Adipocyte (in vitro differentiated cells): ENCODE results near the gene KRTAP3-1.

Experiments
- DNase-seq: peaks from one replicate; pipeline ENCODE4 v3.0.0-alpha.2; 2015; ENCODE audit warnings: low read depth
- H3K27me3 ChIP-seq: replicated peaks from 2 replicates; pipeline ENCODE4 v1.7.0; 2013; ENCODE audit warnings: mild to moderate bottlenecking, low read length, moderate library complexity; ENCODE audit not compliant: control insufficient read depth, insufficient read depth
- H3K36me3 ChIP-seq: 2 replicates; pipeline ENCODE4 v1.7.0; 2013; ENCODE audit warnings: low read length, mild to moderate bottlenecking, moderate library complexity; ENCODE audit not compliant: control insufficient read depth, insufficient read depth, severe bottlenecking
- H3K4me1 ChIP-seq: 2 replicates; pipeline ENCODE4 v1.7.0; 2013; ENCODE audit warnings: mild to moderate bottlenecking, low read length, moderate library complexity; ENCODE audit not compliant: control insufficient read depth, insufficient read depth
- H3K4me3 ChIP-seq: 2 replicates; pipeline ENCODE4 v1.7.0; 2013; ENCODE audit warnings: mild to moderate bottlenecking, low read length, moderate library complexity
- H3K9ac ChIP-seq: 2 replicates; pipeline ENCODE4 v1.7.0; 2013; ENCODE audit warnings: mild to moderate bottlenecking, low read length, moderate library complexity
- H3K9me3 ChIP-seq: 2 replicates; pipeline ENCODE4 v1.7.0; 2013; ENCODE audit warnings: mild to moderate bottlenecking, low read length, moderate library complexity; ENCODE audit not compliant: control insufficient read depth

KRTAP3-1 gene

GRCh38 chr17:40967582-40967981 is 41.3 kb downstream of the KRTAP3-1 start:
- no peak for DNase-seq
- Histone ChIP-seq H3K27me3 (no peaks in the 10 kb centered on the region), H3K9me3 (no peaks in the 10 kb centered on the region), H3K4me3 (no peak overlapping the region), H3K9ac (no peak overlapping the region), H3K36me3 (no peaks in the 10 kb centered on the region), H3K4me1 (no peaks in the 10 kb centered on the region)

- Histone ChIP-seq H3K4me1 (no peaks in the 10 kb centered on the region), H3K9ac (no peak within 1 kb of the TSS), H3K36me3 (no peaks in the 10 kb centered on the region), H3K9me3 (no peaks in the 10 kb centered on the region), H3K4me3 (no peak within 1 kb of the TSS), H3K27me3 (no peaks in the 10 kb centered on the region)
- DNase-seq: no peak
Observed at GRCh38 chr17:40966848-40967247, 42.1 kb downstream of the KRTAP3-1 start, which contains the start of gene KRT39. TSS of gene KRT39 (minus strand) at chr17:40966948. CDS start at chr17:40966856, 92 bp downstream.

GRCh38 chr17:40963838-40964237 is 45.1 kb downstream of the KRTAP3-1 start:
- no peaks in the 10 kb centered on the region for H3K9me3 ChIP-seq
- H3K36me3 ChIP-seq: no peaks in the 10 kb centered on the region
- DNase-seq: peak; percentile 25
- no peak overlapping the region for H3K4me3 ChIP-seq
- H3K4me1 ChIP-seq: no peaks in the 10 kb centered on the region
- no peak overlapping the region for H3K9ac ChIP-seq
- H3K27me3 ChIP-seq: no peaks in the 10 kb centered on the region

GRCh38 chr17:40962059-40962561 is 46.8 kb downstream of the KRTAP3-1 start:
- no peaks in the 10 kb centered on the region for H3K9me3 ChIP-seq
- H3K4me1 ChIP-seq: peaks cover 5% of the 10 kb centered on the region
- no peak for DNase-seq
- no peaks in the 10 kb centered on the region for H3K36me3 ChIP-seq
- no peak overlapping the region for H3K9ac ChIP-seq
- H3K4me3 ChIP-seq: no peak overlapping the region
- H3K27me3 ChIP-seq: no peaks in the 10 kb centered on the region

- Histone ChIP-seq H3K9me3 (no peaks in the 10 kb centered on the region), H3K4me3 (no peak overlapping the region), H3K36me3 (no peaks in the 10 kb centered on the region), H3K27me3 (no peaks in the 10 kb centered on the region), H3K9ac (no peak overlapping the region), H3K4me1 (peaks cover 10% of the 10 kb centered on the region)
- DNase-seq: no peak
Observed at GRCh38 chr17:40961591-40961990, 47.3 kb downstream of the KRTAP3-1 start.

GRCh38 chr17:40960144-40960543 is 48.8 kb downstream of the KRTAP3-1 start:
- Histone ChIP-seq H3K9ac (no peak overlapping the region), H3K4me3 (no peak overlapping the region), H3K36me3 (no peaks in the 10 kb centered on the region), H3K4me1 (peaks cover 12% of the 10 kb centered on the region), H3K9me3 (no peaks in the 10 kb centered on the region), H3K27me3 (no peaks in the 10 kb centered on the region)
- DNase-seq: no peak
